Naive thymus-derived CD4-positive, alpha-beta T cell (primary cell): ENCODE measurements around the gene TMIE. TPM values are rescaled to one million over a fixed set of nuclear protein-coding genes. Genes with fewer than 3 reads are reported as not detected.

Source experiments
- ATAC-seq: fragments of 150-1000 bp; cut with Tn5 transposase; 2 replicates; pipeline ENCODE4 v1.10.0; 2021; ENCODE audit warnings: mild to moderate bottlenecking, moderate library complexity
- CTCF ChIA-PET: fragments of 350-600 bp; sonication (Branson Sonifier 250); formaldehyde crosslinking; loops from one replicate; lab custom pipeline; 2021; ENCODE audit warnings: antibody characterized with exemption; lab: Charles Lee
- POLR2A ChIA-PET: fragments of 350-600 bp; sonication (Branson Sonifier 250); formaldehyde crosslinking; loops from one replicate; lab custom pipeline; 2021; ENCODE audit warnings: antibody characterized with exemption, inconsistent platforms; lab: Charles Lee
- DNase-seq, 9 donors: peaks; one replicate each; pipeline versions ENCODE4 v3.0.0 to v3.0.0-alpha.2; 2020 to 2022; ENCODE audit warnings: mixed read lengths in 1 of 9
- H3K27ac ChIP-seq: one replicate; pipeline ENCODE4 v1.7.0; 2013; ENCODE audit warnings: mild to moderate bottlenecking, low read depth, low read length, moderate library complexity
- H3K27me3 ChIP-seq, 2 donors: one replicate each; pipeline ENCODE4 v1.7.0; 2013; ENCODE audit warnings: low read length in 2 of 2, mild to moderate bottlenecking in 2 of 2, moderate library complexity in 2 of 2; ENCODE audit not compliant: control insufficient read depth in 2 of 2, insufficient read depth in 2 of 2
- H3K36me3 ChIP-seq, 3 experiments: 1 replicate in 2 of 3; 2 replicates in 1 of 3; pipeline ENCODE4 v1.7.0; 2013; ENCODE audit warnings: low read length in 3 of 3, mild to moderate bottlenecking in 3 of 3, moderate library complexity in 1 of 3; ENCODE audit not compliant: insufficient read depth in 3 of 3, control insufficient read depth in 2 of 3
- H3K4me1 ChIP-seq, 2 donors: one replicate each; pipeline ENCODE4 v1.7.0; 2013; ENCODE audit warnings: low read length in 2 of 2, mild to moderate bottlenecking in 2 of 2, moderate library complexity in 1 of 2; ENCODE audit not compliant: control insufficient read depth in 2 of 2, insufficient read depth in 2 of 2
- H3K4me3 ChIP-seq: 2 replicates; pipeline ENCODE4 v1.7.0; 2013; ENCODE audit warnings: mild to moderate bottlenecking, low read length
- H3K9me3 ChIP-seq, 3 experiments: 1 replicate in 2 of 3; 2 replicates in 1 of 3; pipeline ENCODE4 v1.7.0; 2013; ENCODE audit warnings: low read length in 3 of 3; ENCODE audit not compliant: control insufficient read depth in 2 of 3
- H3K27ac Mint-ChIP-seq, 9 donors: one replicate each; pipeline ENCODE4 v1.8.0; 2020 to 2022; ENCODE audit warnings: mixed read lengths in 9 of 9, mild to moderate bottlenecking in 8 of 9, moderate library complexity in 5 of 9, inconsistent platforms in 2 of 9
- H3K27me3 Mint-ChIP-seq, 5 donors: one replicate each; pipeline ENCODE4 v1.8.0; 2021 to 2022; ENCODE audit warnings: mixed read lengths in 5 of 5, mild to moderate bottlenecking in 1 of 5
- H3K36me3 Mint-ChIP-seq, 5 donors: one replicate each; pipeline ENCODE4 v1.8.0; 2020 to 2022; ENCODE audit warnings: mixed read lengths in 5 of 5, mild to moderate bottlenecking in 3 of 5, inconsistent platforms in 1 of 5
- H3K4me1 Mint-ChIP-seq, 7 donors: one replicate each; pipeline ENCODE4 v1.8.0; 2020 to 2022; ENCODE audit warnings: mixed read lengths in 7 of 7, mild to moderate bottlenecking in 3 of 7, inconsistent platforms in 1 of 7
- H3K4me3 Mint-ChIP-seq, 10 donors: one replicate each; pipeline ENCODE4 v1.8.0; 2020 to 2022; ENCODE audit warnings: mild to moderate bottlenecking in 10 of 10, mixed read lengths in 10 of 10, moderate library complexity in 6 of 10, inconsistent platforms in 2 of 10
- H3K9me3 Mint-ChIP-seq, 11 donors: one replicate each; pipeline ENCODE4 v1.8.0; 2020 to 2022; ENCODE audit warnings: mixed read lengths in 11 of 11, mild to moderate bottlenecking in 4 of 11, inconsistent platforms in 1 of 11, moderate library complexity in 1 of 11
- intact Hi-C, 2 donors: fragments of 100-400 bp; cut with micrococcal nuclease; formaldehyde crosslinking; loops; one replicate each; pipeline ENCODE4 v1.15.1; 2023
- polyA plus RNA-seq, 2 donors: library from polyadenylated mRNA; unstranded; fragments of 300-500 nt; fragmentation: Illumina TruSeq; gene quantifications; one replicate each; pipeline ENCODE4 v1.2.3, GENCODE V29; 2021
- total RNA-seq, 6 experiments: library from RNA in 5 of 6; stranded (reverse) in 5 of 6; gene quantifications; 1 replicate in 5 of 6; 2 replicates in 1 of 6; pipeline ENCODE4 v1.2.3 and lab custom pipeline; 2021 to 2026

Gene TMIE
- total and polyA plus RNA-seq, 7 experiments from 2014 or later: 0.31 to 5.6 (median 5.1) TPM

DNA sequence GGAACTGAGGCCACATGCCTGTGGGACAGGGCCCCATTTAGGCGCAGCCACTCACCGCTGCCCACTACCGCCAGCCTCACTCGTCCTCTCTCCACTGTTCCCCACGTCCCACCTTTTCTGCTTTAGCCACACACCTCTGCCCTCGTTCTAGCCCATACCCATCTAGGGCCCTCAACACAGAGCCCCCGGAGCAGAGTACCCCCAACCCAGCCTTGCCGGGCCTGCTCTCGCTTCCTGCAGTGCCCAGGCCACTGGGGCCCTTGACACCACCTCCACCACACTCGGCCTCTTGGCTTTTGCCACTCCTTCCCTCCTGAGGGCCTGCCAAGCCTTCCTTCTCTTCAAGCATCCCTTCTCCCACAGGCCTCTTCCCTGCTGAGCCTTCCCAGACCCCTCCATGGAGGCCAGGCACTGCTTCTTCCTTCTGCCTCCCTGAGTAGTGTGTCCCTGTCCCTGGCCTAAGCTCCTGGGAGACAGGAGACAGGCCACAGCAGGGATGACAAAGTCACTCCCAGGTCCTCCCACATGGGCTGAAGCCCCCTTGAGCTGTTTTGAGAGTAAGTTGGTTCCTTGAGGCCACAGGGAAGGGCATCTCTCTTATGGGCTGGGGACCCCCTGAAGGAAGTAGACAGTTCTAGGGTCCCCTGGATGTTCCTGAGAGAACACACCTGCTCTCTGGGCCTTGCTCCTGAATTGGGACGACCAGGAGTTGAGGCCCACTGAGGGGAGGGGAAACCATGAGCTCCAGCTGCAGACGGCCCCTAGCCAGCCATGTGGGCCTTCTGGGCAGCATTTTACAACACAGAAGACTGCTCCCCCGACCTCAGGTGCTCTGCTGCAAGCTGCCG, 12.1 kb downstream of the TMIE start:
- ATAC-seq (no peak), DNase-seq (peak in 1 of 9 donors; percentile 7)
- ChIA-PET CTCF (no interaction called here), POLR2A (no interaction called here)
- Mint-ChIP-seq H3K27ac (no peak overlapping the region), H3K9me3 (no peaks in the 10 kb centered on the region), H3K27me3 (no peaks in the 10 kb centered on the region), H3K4me1 (peaks cover 0 to 6% (median 0%) of the 10 kb centered on the region in 7 donors), H3K36me3 (peaks cover 0 to 5% (median 4%) of the 10 kb centered on the region in 5 donors), H3K4me3 (no peak overlapping the region)
- Histone ChIP-seq H3K27me3 (no peaks in the 10 kb centered on the region), H3K9me3 (no peaks in the 10 kb centered on the region), H3K4me3 (no peak overlapping the region), H3K27ac (no peak overlapping the region), H3K36me3 (peaks cover 0 to 17% (median 0%) of the 10 kb centered on the region in 3 experiments), H3K4me1 (no peaks in the 10 kb centered on the region)
- intact Hi-C loops: no loop called here

DNA sequence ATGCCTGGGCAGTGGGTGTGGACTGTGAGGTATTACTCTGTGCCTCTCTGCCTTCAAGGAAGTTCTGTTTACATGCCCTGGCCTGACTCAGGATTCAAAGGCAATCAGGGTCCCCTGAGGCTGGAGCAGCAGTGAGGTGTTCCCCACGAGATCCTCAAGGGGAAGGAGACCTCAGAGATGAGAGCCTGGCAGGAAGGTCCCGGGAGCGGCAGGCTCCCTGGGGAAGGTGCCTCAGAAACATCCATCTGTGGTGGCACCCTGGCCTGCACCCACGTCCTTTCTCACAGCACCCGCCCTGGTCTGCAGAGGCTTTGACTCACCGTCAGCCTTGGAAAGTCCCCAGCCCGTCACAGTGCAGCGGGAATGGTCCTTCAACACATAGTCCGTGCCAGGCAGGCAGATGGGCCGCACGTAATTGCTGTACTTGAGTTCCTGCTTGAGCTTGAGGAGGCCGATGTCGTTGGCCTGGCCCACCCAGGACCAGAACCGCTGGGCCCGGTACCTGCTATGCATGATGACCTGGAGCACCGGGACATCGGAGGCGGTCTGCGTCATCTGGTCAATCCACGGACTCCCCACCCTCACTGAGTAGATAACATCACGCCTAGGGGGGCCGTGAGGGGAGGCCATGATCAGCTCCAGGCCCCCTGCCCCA, 12.8 kb downstream of the TMIE start:
- no peaks in the 10 kb centered on the region for H3K9me3 Mint-ChIP-seq
- no peaks in the 10 kb centered on the region for H3K4me1 ChIP-seq
- H3K27ac ChIP-seq: no peak overlapping the region
- peaks cover 0 to 6% (median 0%) of the 10 kb centered on the region in 7 donors for H3K4me1 Mint-ChIP-seq
- peaks cover 0 to 16% (median 0%) of the 10 kb centered on the region in 3 experiments for H3K36me3 ChIP-seq
- H3K27ac Mint-ChIP-seq: no peak overlapping the region
- ChIA-PET CTCF (no interaction called here), POLR2A (no interaction called here)
- H3K27me3 Mint-ChIP-seq: peaks cover 0 to 4% (median 2%) of the 10 kb centered on the region in 5 donors
- H3K4me3 Mint-ChIP-seq: no peak overlapping the region
- ATAC-seq: no peak
- peak in 1 of 9 donors; percentile 16 for DNase-seq
- no peaks in the 10 kb centered on the region for H3K27me3 ChIP-seq
- H3K4me3 ChIP-seq: no peak overlapping the region
- H3K9me3 ChIP-seq: no peaks in the 10 kb centered on the region
- intact Hi-C loops: no loop called here
- peaks cover 0 to 5% (median 4%) of the 10 kb centered on the region in 5 donors for H3K36me3 Mint-ChIP-seq

- ChIA-PET CTCF (interaction anchor here (1.6 kb wide), 1 partner anchor 9 kb away, joined by 6 read pairs; no protein-coding TSS in a partner anchor), POLR2A (no interaction called here)
- Histone ChIP-seq H3K27me3 (no peaks in the 10 kb centered on the region), H3K9me3 (no peaks in the 10 kb centered on the region), H3K27ac (no peak overlapping the region), H3K4me1 (no peaks in the 10 kb centered on the region), H3K36me3 (peaks cover 0 to 8% (median 0%) of the 10 kb centered on the region in 3 experiments), H3K4me3 (no peak overlapping the region)
- Mint-ChIP-seq H3K27ac (no peak overlapping the region), H3K36me3 (no peaks in the 10 kb centered on the region), H3K9me3 (no peaks in the 10 kb centered on the region), H3K4me1 (peaks cover 0 to 6% (median 0%) of the 10 kb centered on the region in 7 donors), H3K27me3 (peaks cover 0 to 9% (median 8%) of the 10 kb centered on the region in 5 donors), H3K4me3 (no peak overlapping the region)
- DNase-seq (no peak), ATAC-seq (no peak)
- intact Hi-C loops: no loop called here
Measured at GRCh38 chr3:46714728-46715506, 13.7 kb downstream of the TMIE start.

GRCh38 chr3:46715507-46716175, 14.4 kb downstream of the TMIE start:
- Histone ChIP-seq H3K4me3 (no peak overlapping the region), H3K36me3 (peaks cover 0 to under 1% (median 0%) of the 10 kb centered on the region in 3 experiments), H3K27me3 (no peaks in the 10 kb centered on the region), H3K9me3 (no peaks in the 10 kb centered on the region), H3K4me1 (no peaks in the 10 kb centered on the region), H3K27ac (no peak overlapping the region)
- Mint-ChIP-seq H3K4me3 (no peak overlapping the region), H3K4me1 (peaks cover 0 to 6% (median 0%) of the 10 kb centered on the region in 7 donors), H3K27me3 (peaks cover 0 to 12% (median 8%) of the 10 kb centered on the region in 5 donors), H3K9me3 (no peaks in the 10 kb centered on the region), H3K36me3 (no peaks in the 10 kb centered on the region), H3K27ac (peak overlapping the region in 1 of 9 donors; percentile 41)
- no peak for DNase-seq
- intact Hi-C loops: no loop called here
- no peak for ATAC-seq
- POLR2A ChIA-PET: no interaction called here
- CTCF ChIA-PET: interaction anchor here (1.6 kb wide), 1 partner anchor 10 kb away, joined by 6 read pairs; no protein-coding TSS in a partner anchor

DNA sequence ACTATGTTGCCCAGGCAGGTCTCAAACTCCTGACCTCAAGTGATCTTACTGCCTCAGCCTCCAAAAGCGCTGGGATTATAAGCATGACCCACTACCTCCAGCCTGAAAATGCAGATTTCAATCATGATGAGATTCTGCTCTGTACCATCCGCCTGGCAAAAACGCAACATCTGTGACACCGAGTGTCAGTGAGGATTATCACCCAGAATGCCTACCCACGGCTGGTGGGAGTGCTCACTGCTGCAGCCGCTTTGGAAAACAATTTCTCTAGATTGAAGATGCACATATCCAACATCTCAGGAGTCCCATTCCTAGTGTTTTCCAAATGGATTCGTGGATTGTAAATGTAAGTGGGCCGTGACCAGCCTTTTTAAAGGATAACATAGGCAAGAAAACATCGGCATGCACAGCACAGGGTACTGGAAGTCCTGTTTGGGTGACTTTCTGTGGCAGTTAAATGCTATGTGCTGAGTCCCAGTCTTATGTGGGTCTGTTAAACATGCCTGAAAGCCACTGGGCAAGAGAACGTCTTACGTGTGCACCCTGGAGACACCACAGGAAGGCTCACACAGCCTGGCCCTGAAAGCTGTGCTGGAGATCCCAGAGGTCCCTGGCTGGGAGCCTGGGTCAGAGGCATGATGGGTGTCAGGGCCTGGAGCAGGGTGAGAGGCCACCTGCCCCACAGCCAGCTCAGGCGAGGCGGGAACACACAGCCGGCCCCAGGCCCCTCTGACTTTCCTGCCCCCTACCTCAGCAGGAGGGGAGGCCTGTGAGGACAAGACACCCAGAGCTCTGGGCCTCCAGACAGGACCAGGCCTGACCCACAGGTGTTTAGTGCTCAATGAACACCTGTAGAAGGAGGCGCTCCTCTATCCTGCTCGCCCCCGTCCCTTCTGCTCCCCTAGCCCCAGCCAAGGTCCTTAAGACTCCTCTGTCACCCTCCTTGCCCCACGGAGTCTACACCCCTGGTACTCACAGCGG, 15.6 kb downstream of the TMIE start:
- POLR2A ChIA-PET: no interaction called here
- DNase-seq (no peak), ATAC-seq (no peak)
- H3K36me3 Mint-ChIP-seq: peaks cover 0 to 5% (median 0%) of the 10 kb centered on the region in 5 donors
- no peak overlapping the region for H3K27ac ChIP-seq
- H3K4me3 Mint-ChIP-seq: no peak overlapping the region
- H3K27me3 ChIP-seq: no peaks in the 10 kb centered on the region
- CTCF ChIA-PET: interaction anchor here (1.6 kb wide), 1 partner anchor 11 kb away, joined by 6 read pairs; no protein-coding TSS in a partner anchor
- peaks cover 0 to 3% (median 0%) of the 10 kb centered on the region in 11 donors for H3K9me3 Mint-ChIP-seq
- peaks cover 0 to 16% (median 13%) of the 10 kb centered on the region in 5 donors for H3K27me3 Mint-ChIP-seq
- no peaks in the 10 kb centered on the region for H3K9me3 ChIP-seq
- H3K27ac Mint-ChIP-seq: peak overlapping the region in 1 of 9 donors; percentile 41
- intact Hi-C loops: no loop called here
- no peaks in the 10 kb centered on the region for H3K4me1 ChIP-seq
- H3K36me3 ChIP-seq: no peaks in the 10 kb centered on the region
- H3K4me1 Mint-ChIP-seq: peaks cover 0 to 6% (median 0%) of the 10 kb centered on the region in 7 donors
- no peak overlapping the region for H3K4me3 ChIP-seq
